Right lobe of liver (tissue), 4 donors: ENCODE data around the gene SEMA4C.

Experiments
- POLR2A ChIP-seq: fragments of 450-650 bp; IDR thresholded peaks from one replicate; pipeline ENCODE4 v1.6.1; 2017; ENCODE audit warnings: antibody characterized with exemption, mild to moderate bottlenecking
- TF ChIP-seq, protein P1 (sequence below), 4 donors: fragments of 200-600 bp in 3 of 4; fragments of 450-650 bp in 1 of 4; IDR thresholded peaks; one replicate each; pipeline versions ENCODE4 v1.5.1 to v1.8.0; 2016 to 2022; ENCODE audit warnings: antibody characterized with exemption in 4 of 4, mild to moderate bottlenecking in 2 of 4
- donor health status: DM: no; HTN: no; CAD: no.
- donor health status: DM: no; HTN: no; CAD: no.
- donor health status: DM: no; HTN: yes; CAD: no.

- TF ChIP-seq, protein P1, sequence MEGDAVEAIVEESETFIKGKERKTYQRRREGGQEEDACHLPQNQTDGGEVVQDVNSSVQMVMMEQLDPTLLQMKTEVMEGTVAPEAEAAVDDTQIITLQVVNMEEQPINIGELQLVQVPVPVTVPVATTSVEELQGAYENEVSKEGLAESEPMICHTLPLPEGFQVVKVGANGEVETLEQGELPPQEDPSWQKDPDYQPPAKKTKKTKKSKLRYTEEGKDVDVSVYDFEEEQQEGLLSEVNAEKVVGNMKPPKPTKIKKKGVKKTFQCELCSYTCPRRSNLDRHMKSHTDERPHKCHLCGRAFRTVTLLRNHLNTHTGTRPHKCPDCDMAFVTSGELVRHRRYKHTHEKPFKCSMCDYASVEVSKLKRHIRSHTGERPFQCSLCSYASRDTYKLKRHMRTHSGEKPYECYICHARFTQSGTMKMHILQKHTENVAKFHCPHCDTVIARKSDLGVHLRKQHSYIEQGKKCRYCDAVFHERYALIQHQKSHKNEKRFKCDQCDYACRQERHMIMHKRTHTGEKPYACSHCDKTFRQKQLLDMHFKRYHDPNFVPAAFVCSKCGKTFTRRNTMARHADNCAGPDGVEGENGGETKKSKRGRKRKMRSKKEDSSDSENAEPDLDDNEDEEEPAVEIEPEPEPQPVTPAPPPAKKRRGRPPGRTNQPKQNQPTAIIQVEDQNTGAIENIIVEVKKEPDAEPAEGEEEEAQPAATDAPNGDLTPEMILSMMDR (IDR thresholded peaks at IDR 0.05) = no peak
- no peak for TF ChIP-seq POLR2A
Observed at GRCh38 chr2:96891591-96892333, 21.9 kb upstream of the SEMA4C start.
